HEK293 (cell line): ENCODE measurements around the gene ASIC4.

Source experiments
- EGR2 ChIP-seq: fragments of 450-650 bp; formaldehyde crosslinking; IDR thresholded peaks from 2 replicates; pipeline ENCODE4 v1.5.1; 2016; ENCODE audit warnings: low read depth, missing biosample characterization, missing genetic modification characterization
- HOXC10 ChIP-seq: sonication (generic); formaldehyde crosslinking; IDR thresholded peaks from 2 replicates; pipeline ENCODE4 v1.8.1; 2023; ENCODE audit warnings: mild to moderate bottlenecking, missing genetic modification reagents
- KLF9 ChIP-seq: fragments of 450-650 bp; formaldehyde crosslinking; IDR thresholded peaks from 2 replicates; pipeline ENCODE4 v1.5.1; 2016; ENCODE audit warnings: missing biosample characterization, missing genetic modification characterization, low read depth
- REPIN1 ChIP-seq: fragments of 450-650 bp; formaldehyde crosslinking; IDR thresholded peaks from 2 replicates; pipeline ENCODE4 v1.5.1; 2017; ENCODE audit warnings: missing biosample characterization, missing genetic modification characterization, low read depth
- SP2 ChIP-seq: fragments of 450-650 bp; formaldehyde crosslinking; IDR thresholded peaks from 2 replicates; pipeline ENCODE4 v1.5.1; 2016; ENCODE audit warnings: missing biosample characterization, missing genetic modification characterization
- SP3 ChIP-seq: fragments of 450-650 bp; formaldehyde crosslinking; IDR thresholded peaks from 2 replicates; pipeline ENCODE4 v1.5.1; 2016; ENCODE audit warnings: missing biosample characterization, missing genetic modification characterization
- SP7 ChIP-seq: fragments of 450-650 bp; formaldehyde crosslinking; IDR thresholded peaks from 2 replicates; pipeline ENCODE4 v1.5.1; 2016; ENCODE audit warnings: missing biosample characterization, missing genetic modification characterization
- ZBTB20 ChIP-seq: fragments of 450-650 bp; formaldehyde crosslinking; IDR thresholded peaks from 2 replicates; pipeline ENCODE4 v1.5.1; 2016; ENCODE audit warnings: missing biosample characterization, missing genetic modification characterization
- ZBTB48 ChIP-seq: fragments of 450-650 bp; formaldehyde crosslinking; IDR thresholded peaks from 2 replicates; pipeline ENCODE4 v1.5.1; 2016; ENCODE audit warnings: missing biosample characterization, missing genetic modification characterization
- ZBTB8A ChIP-seq: fragments of 450-650 bp; formaldehyde crosslinking; IDR thresholded peaks from 2 replicates; pipeline ENCODE4 v1.5.1; 2016; ENCODE audit warnings: missing biosample characterization, missing genetic modification characterization
- ZFP3 ChIP-seq: fragments of 450-650 bp; formaldehyde crosslinking; IDR thresholded peaks from 2 replicates; pipeline ENCODE4 v1.5.1; 2016; ENCODE audit warnings: low read depth, missing biosample characterization, missing genetic modification characterization
- ZFP37 ChIP-seq: fragments of 450-650 bp; formaldehyde crosslinking; IDR thresholded peaks from 2 replicates; pipeline ENCODE4 v1.5.1; 2016; ENCODE audit warnings: missing biosample characterization, missing genetic modification characterization
- ZNF121 ChIP-seq: fragments of 450-650 bp; formaldehyde crosslinking; IDR thresholded peaks from 2 replicates; pipeline ENCODE4 v1.5.1; 2016; ENCODE audit warnings: missing biosample characterization, missing genetic modification characterization
- ZNF146 ChIP-seq: fragments of 450-650 bp; formaldehyde crosslinking; IDR thresholded peaks from 2 replicates; pipeline ENCODE4 v1.5.1; 2016; ENCODE audit warnings: missing biosample characterization, missing genetic modification characterization
- ZNF16 ChIP-seq: fragments of 450-650 bp; formaldehyde crosslinking; IDR thresholded peaks from 2 replicates; pipeline ENCODE4 v1.5.1; 2016; ENCODE audit warnings: low read depth, missing biosample characterization, missing genetic modification characterization
- ZNF174 ChIP-seq: fragments of 450-650 bp; formaldehyde crosslinking; IDR thresholded peaks from 2 replicates; pipeline ENCODE4 v1.5.0; 2017; ENCODE audit warnings: missing biosample characterization, mild to moderate bottlenecking, missing genetic modification characterization
- ZNF19 ChIP-seq: fragments of 450-650 bp; formaldehyde crosslinking; IDR thresholded peaks from 2 replicates; pipeline ENCODE4; 2016; ENCODE audit warnings: missing biosample characterization, missing genetic modification characterization, low read depth
- ZNF24 ChIP-seq: fragments of 450-650 bp; formaldehyde crosslinking; IDR thresholded peaks from 2 replicates; pipeline ENCODE4 v1.5.1; 2016; ENCODE audit warnings: missing biosample characterization, missing genetic modification characterization
- ZNF274 ChIP-seq, 2 experiments: fragments of 200-500 bp in 1 of 2; fragments of 450-650 bp in 1 of 2; sonication (Bioruptor generic) in 1 of 2; formaldehyde crosslinking in 1 of 2; IDR thresholded peaks; 2 replicates each; pipeline versions ENCODE4 v1.5.1 to v1.6.1; 2014 to 2016; ENCODE audit warnings: borderline replicate concordance in 1 of 2, inconsistent platforms in 1 of 2, low read length in 1 of 2, missing biosample characterization in 1 of 2, missing genetic modification characterization in 1 of 2
- ZNF335 ChIP-seq: fragments of 450-650 bp; formaldehyde crosslinking; conservative IDR thresholded peaks from 2 replicates; pipeline ENCODE4 v1.5.1; 2016; ENCODE audit warnings: missing biosample characterization, missing genetic modification characterization
- ZNF501 ChIP-seq: fragments of 450-650 bp; formaldehyde crosslinking; IDR thresholded peaks from 2 replicates; pipeline ENCODE4 v1.5.1; 2016; ENCODE audit warnings: missing biosample characterization, missing genetic modification characterization
- ZNF561 ChIP-seq: fragments of 450-650 bp; IDR thresholded peaks from 2 replicates; pipeline ENCODE4 v1.5.1; 2018; ENCODE audit warnings: missing biosample characterization, missing genetic modification characterization, borderline replicate concordance
- ZNF600 ChIP-seq: fragments of 450-650 bp; formaldehyde crosslinking; IDR thresholded peaks from 2 replicates; pipeline ENCODE4 v1.5.1; 2016; ENCODE audit warnings: missing biosample characterization, missing genetic modification characterization
- ZNF623 ChIP-seq: fragments of 450-650 bp; formaldehyde crosslinking; IDR thresholded peaks from 2 replicates; pipeline ENCODE4 v1.5.1; 2016; ENCODE audit warnings: missing biosample characterization, missing genetic modification characterization
- ZNF658 ChIP-seq: fragments of 450-650 bp; formaldehyde crosslinking; IDR thresholded peaks from 2 replicates; pipeline ENCODE4; 2016; ENCODE audit warnings: missing biosample characterization, missing genetic modification characterization
- ZSCAN16 ChIP-seq: fragments of 450-650 bp; formaldehyde crosslinking; IDR thresholded peaks from 2 replicates; pipeline ENCODE4 v1.5.1; 2016; ENCODE audit warnings: missing biosample characterization, missing genetic modification characterization
- ZSCAN30 ChIP-seq: fragments of 450-650 bp; IDR thresholded peaks from 2 replicates; pipeline ENCODE4 v1.5.1; 2018; ENCODE audit warnings: missing biosample characterization, mild to moderate bottlenecking, missing genetic modification characterization, moderate library complexity
- TF ChIP-seq, protein P1 (sequence below): fragments of 450-650 bp; formaldehyde crosslinking; conservative IDR thresholded peaks from 2 replicates; pipeline ENCODE4 v1.5.1; 2016; ENCODE audit warnings: low read depth, missing biosample characterization, missing genetic modification characterization
- TF ChIP-seq, protein P2 (sequence below): fragments of 450-650 bp; formaldehyde crosslinking; IDR thresholded peaks from 2 replicates; pipeline ENCODE4 v1.5.1; 2016; ENCODE audit warnings: missing biosample characterization, missing genetic modification characterization
- TF ChIP-seq, protein P3 (sequence below): fragments of 450-650 bp; formaldehyde crosslinking; IDR thresholded peaks from 2 replicates; pipeline ENCODE4 v1.5.0; 2017; ENCODE audit warnings: missing biosample characterization, missing genetic modification characterization, borderline replicate concordance
- TF ChIP-seq, protein P4 (sequence below): IDR thresholded peaks from 2 replicates; pipeline ENCODE4 v1.6.1; 2011; ENCODE audit warnings: mild to moderate bottlenecking, low read depth, low read length, borderline replicate concordance

ASIC4 gene

DNA sequence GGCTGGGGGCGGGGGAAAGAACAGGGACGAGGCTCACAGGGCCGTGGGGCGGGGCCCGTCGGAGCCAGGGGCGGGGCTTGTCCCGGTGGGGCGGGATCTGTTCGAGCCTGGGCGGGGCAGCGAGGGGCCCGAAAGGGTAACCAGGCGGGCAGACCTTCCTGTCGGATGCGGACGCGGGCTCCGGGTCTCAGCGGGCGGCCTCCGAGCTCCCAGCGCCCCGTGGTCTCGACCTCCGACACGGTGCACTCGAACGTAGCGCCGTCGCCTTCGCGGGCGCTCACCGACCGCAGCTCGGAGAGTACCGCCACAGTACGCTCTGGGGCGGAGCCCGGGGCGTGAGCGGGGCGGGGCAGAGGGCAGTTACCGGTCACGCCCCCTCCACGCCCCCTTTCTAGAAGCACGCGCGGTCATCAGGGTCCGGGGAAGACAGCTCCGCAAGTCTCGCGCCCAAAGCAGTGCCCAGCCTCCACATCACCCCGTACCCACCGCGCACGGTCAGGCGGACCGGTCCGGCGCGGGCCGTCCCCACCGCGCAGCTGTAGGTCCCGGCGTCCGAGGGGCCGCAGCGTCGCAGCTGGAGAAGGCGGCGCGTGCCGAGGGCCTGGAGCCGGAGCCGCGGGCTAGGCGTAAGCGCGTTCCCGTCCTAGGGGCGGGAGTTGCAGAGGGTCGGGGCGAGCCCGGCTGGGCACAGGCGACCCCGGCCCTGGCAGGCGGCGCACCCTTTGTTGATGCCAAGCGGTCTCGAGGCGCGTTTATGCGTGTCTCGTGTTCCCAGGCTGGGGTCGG lies 38.3 kb downstream of the ASIC4 start (continued):
- TF ChIP-seq ZNF623 (tag by site-specific recombination) (no peak), ZNF501 (tag by site-specific recombination) (0 out of 2 replicates have a peak, but pooled peaks have one; percentile 15), ZBTB48 (tag by site-specific recombination) (no peak), KLF9 (tag by site-specific recombination) (peak; percentile 100), ZSCAN16 (no peak), SP7 (peak; percentile 48; the same call in 1 of the 2 replicates), ZFP3 (no peak), ZNF174 (tag by site-specific recombination) (no peak), ZNF335 (tag by site-specific recombination) (peak; percentile 47; the same call in 1 of the 2 replicates), ZNF658 (no peak), ZNF274 (IDR thresholded peaks at IDR 0.05; ENCODE audit: low read length) (no peak), ZNF274 (tag by site-specific recombination; IDR thresholded peaks at IDR 0.05; ENCODE audit: borderline replicate concordance) (no peak), HOXC10 (CRISPR knock-in tag) (0 out of 2 replicates have a peak, but pooled peaks have one; percentile 70), ZSCAN30 (tag by site-specific recombination) (no peak), ZBTB8A (tag by site-specific recombination) (peak; percentile 64), ZNF16 (no peak), SP2 (tag by site-specific recombination) (peak; percentile 81), ZNF24 (no peak), SP3 (peak; percentile 99), ZNF561 (no peak), EGR2 (tag by site-specific recombination) (no peak), ZFP37 (no peak), REPIN1 (tag by site-specific recombination) (no peak), ZNF146 (tag by site-specific recombination) (no peak), ZBTB20 (no peak; the same call in 1 of the 2 replicates), ZNF121 (tag by site-specific recombination) (no peak), ZNF19 (tag by site-specific recombination) (no peak), ZNF600 (tag by site-specific recombination) (0 out of 2 replicates have a peak, but pooled peaks have one; percentile 2)
- TF ChIP-seq, protein P1, sequence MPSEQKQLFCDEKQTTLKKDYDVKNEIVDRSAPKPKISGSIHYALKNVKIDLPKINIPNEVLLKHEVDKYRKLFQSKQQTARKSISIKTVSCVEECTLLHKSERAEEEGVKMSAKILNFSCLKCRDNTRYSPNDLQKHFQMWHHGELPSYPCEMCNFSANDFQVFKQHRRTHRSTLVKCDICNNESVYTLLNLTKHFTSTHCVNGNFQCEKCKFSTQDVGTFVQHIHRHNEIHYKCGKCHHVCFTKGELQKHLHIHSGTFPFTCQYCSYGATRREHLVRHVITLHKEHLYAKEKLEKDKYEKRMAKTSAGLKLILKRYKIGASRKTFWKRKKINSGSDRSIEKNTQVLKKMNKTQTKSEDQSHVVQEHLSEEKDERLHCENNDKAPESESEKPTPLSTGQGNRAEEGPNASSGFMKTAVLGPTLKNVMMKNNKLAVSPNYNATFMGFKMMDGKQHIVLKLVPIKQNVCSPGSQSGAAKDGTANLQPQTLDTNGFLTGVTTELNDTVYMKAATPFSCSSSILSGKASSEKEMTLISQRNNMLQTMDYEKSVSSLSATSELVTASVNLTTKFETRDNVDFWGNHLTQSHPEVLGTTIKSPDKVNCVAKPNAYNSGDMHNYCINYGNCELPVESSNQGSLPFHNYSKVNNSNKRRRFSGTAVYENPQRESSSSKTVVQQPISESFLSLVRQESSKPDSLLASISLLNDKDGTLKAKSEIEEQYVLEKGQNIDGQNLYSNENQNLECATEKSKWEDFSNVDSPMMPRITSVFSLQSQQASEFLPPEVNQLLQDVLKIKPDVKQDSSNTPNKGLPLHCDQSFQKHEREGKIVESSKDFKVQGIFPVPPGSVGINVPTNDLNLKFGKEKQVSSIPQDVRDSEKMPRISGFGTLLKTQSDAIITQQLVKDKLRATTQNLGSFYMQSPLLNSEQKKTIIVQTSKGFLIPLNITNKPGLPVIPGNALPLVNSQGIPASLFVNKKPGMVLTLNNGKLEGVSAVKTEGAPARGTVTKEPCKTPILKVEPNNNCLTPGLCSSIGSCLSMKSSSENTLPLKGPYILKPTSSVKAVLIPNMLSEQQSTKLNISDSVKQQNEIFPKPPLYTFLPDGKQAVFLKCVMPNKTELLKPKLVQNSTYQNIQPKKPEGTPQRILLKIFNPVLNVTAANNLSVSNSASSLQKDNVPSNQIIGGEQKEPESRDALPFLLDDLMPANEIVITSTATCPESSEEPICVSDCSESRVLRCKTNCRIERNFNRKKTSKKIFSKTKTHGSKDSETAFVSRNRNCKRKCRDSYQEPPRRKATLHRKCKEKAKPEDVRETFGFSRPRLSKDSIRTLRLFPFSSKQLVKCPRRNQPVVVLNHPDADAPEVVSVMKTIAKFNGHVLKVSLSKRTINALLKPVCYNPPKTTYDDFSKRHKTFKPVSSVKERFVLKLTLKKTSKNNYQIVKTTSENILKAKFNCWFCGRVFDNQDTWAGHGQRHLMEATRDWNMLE (tag by site-specific recombination): no peak
- TF ChIP-seq, protein P2, sequence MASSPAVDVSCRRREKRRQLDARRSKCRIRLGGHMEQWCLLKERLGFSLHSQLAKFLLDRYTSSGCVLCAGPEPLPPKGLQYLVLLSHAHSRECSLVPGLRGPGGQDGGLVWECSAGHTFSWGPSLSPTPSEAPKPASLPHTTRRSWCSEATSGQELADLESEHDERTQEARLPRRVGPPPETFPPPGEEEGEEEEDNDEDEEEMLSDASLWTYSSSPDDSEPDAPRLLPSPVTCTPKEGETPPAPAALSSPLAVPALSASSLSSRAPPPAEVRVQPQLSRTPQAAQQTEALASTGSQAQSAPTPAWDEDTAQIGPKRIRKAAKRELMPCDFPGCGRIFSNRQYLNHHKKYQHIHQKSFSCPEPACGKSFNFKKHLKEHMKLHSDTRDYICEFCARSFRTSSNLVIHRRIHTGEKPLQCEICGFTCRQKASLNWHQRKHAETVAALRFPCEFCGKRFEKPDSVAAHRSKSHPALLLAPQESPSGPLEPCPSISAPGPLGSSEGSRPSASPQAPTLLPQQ (tag by site-specific recombination): no peak
- TF ChIP-seq, protein P3, sequence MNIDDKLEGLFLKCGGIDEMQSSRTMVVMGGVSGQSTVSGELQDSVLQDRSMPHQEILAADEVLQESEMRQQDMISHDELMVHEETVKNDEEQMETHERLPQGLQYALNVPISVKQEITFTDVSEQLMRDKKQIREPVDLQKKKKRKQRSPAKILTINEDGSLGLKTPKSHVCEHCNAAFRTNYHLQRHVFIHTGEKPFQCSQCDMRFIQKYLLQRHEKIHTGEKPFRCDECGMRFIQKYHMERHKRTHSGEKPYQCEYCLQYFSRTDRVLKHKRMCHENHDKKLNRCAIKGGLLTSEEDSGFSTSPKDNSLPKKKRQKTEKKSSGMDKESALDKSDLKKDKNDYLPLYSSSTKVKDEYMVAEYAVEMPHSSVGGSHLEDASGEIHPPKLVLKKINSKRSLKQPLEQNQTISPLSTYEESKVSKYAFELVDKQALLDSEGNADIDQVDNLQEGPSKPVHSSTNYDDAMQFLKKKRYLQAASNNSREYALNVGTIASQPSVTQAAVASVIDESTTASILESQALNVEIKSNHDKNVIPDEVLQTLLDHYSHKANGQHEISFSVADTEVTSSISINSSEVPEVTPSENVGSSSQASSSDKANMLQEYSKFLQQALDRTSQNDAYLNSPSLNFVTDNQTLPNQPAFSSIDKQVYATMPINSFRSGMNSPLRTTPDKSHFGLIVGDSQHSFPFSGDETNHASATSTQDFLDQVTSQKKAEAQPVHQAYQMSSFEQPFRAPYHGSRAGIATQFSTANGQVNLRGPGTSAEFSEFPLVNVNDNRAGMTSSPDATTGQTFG (tag by site-specific recombination): no peak
- TF ChIP-seq, protein P4, sequence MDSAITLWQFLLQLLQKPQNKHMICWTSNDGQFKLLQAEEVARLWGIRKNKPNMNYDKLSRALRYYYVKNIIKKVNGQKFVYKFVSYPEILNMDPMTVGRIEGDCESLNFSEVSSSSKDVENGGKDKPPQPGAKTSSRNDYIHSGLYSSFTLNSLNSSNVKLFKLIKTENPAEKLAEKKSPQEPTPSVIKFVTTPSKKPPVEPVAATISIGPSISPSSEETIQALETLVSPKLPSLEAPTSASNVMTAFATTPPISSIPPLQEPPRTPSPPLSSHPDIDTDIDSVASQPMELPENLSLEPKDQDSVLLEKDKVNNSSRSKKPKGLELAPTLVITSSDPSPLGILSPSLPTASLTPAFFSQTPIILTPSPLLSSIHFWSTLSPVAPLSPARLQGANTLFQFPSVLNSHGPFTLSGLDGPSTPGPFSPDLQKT: no peak
